PC-3 (cell line): ENCODE data around the gene DROSHA. TPM values are rescaled to one million over a fixed set of nuclear protein-coding genes. Genes with fewer than 3 reads are reported as not detected.

Experiments
- ATAC-seq: fragments of 200-7000 bp; cut with Tn5 transposase; 2 replicates; pipeline ENCODE4 v1.9.1; 2020; ENCODE audit warnings: mild to moderate bottlenecking, moderate library complexity
- BruUV-seq: library from RNA; stranded (reverse); fragments of 400-500 nt; replicated peaks from 2 replicates; lab custom pipeline; 2021; lab: Mats Ljungman, UMichigan
- CTCF ChIA-PET: fragments of 300-600 bp; sonication (Branson Sonifier 250); formaldehyde crosslinking; loops from one replicate; lab custom pipeline; 2022; ENCODE audit warnings: antibody characterized with exemption; lab: Charles Lee
- POLR2A ChIA-PET: fragments of 300-600 bp; sonication (Branson Sonifier 250); formaldehyde crosslinking; loops from one replicate; lab custom pipeline; 2022; ENCODE audit warnings: antibody characterized with exemption; ENCODE audit not compliant: unreplicated experiment; lab: Charles Lee
- DNase-seq: peaks from one replicate; pipeline ENCODE4 v3.0.0-alpha.2; 2015
- H2AFZ ChIP-seq: fragments of 300-600 bp; sonication (generic); 2 replicates; pipeline ENCODE4 v1.6.0; 2016; ENCODE audit warnings: antibody characterized with exemption, low read length
- H3F3A ChIP-seq: fragments of 300-600 bp; sonication (generic); one replicate; pipeline ENCODE4 v1.6.0; 2017; ENCODE audit warnings: antibody characterized with exemption, low read length, control low read depth, mild to moderate bottlenecking; ENCODE audit not compliant: unreplicated experiment
- H3K27ac ChIP-seq: fragments of 300-600 bp; sonication (generic); 2 replicates; pipeline ENCODE4 v1.5.1; 2016; ENCODE audit warnings: mild to moderate bottlenecking, low read length
- H3K27me3 ChIP-seq: fragments of 300-600 bp; sonication (generic); 2 replicates; pipeline ENCODE4 v1.6.1; 2016; ENCODE audit warnings: low read length, mixed read lengths
- H3K36me3 ChIP-seq: fragments of 300-600 bp; sonication (generic); 2 replicates; pipeline ENCODE4 v1.6.1; 2016; ENCODE audit warnings: low read depth, mixed run types, low read length, mixed read lengths
- H3K4me1 ChIP-seq: fragments of 300-600 bp; sonication (generic); 2 replicates; pipeline ENCODE4 v1.5.1; 2016; ENCODE audit warnings: low read length; ENCODE audit not compliant: insufficient read depth
- H3K4me2 ChIP-seq: fragments of 300-600 bp; sonication (generic); 2 replicates; pipeline ENCODE4 v1.6.0; 2016; ENCODE audit warnings: low read length
- H3K4me3 ChIP-seq: fragments of 300-600 bp; sonication (generic); 2 replicates; pipeline ENCODE4 v1.5.1; 2016; ENCODE audit warnings: mild to moderate bottlenecking, low read length, mixed read lengths
- H3K79me2 ChIP-seq: fragments of 300-600 bp; sonication (generic); 2 replicates; pipeline ENCODE4 v1.6.1; 2017; ENCODE audit warnings: low read length, mixed read lengths
- H3K9ac ChIP-seq: fragments of 300-600 bp; sonication (generic); 2 replicates; pipeline ENCODE4 v1.6.0; 2016; ENCODE audit warnings: mild to moderate bottlenecking, low read length
- H3K9me2 ChIP-seq: fragments of 300-600 bp; sonication (generic); replicated peaks from 2 replicates; pipeline ENCODE4 v1.6.1; 2016; ENCODE audit warnings: mixed run types, low read length, mixed read lengths
- H3K9me3 ChIP-seq: fragments of 300-600 bp; sonication (generic); 2 replicates; pipeline ENCODE4 v1.6.1; 2016; ENCODE audit warnings: low read length, mixed read lengths
- H4K20me1 ChIP-seq: fragments of 300-600 bp; sonication (generic); 2 replicates; pipeline ENCODE4 v1.6.1; 2016; ENCODE audit warnings: low read length, mixed read lengths
- CTCF ChIP-seq: fragments of 300-600 bp; sonication (generic); conservative IDR thresholded peaks from 2 replicates; pipeline ENCODE4 v1.5.1; 2017; ENCODE audit warnings: antibody characterized with exemption, low read depth, mild to moderate bottlenecking, low read length
- EZH2 ChIP-seq: fragments of 300-600 bp; sonication (generic); IDR thresholded peaks from one replicate; pipeline ENCODE4 v1.6.1; 2017; ENCODE audit warnings: antibody characterized with exemption, mild to moderate bottlenecking, low read length; ENCODE audit not compliant: unreplicated experiment
- EZH2phosphoT487 ChIP-seq: fragments of 300-600 bp; sonication (generic); IDR thresholded peaks from 2 replicates; pipeline ENCODE4 v1.6.1; 2018; ENCODE audit warnings: mild to moderate bottlenecking, antibody characterized with exemption, low read length, borderline replicate concordance
- intact Hi-C: fragments of 100-400 bp; cut with micrococcal nuclease; formaldehyde crosslinking; loops from 2 replicates; pipeline ENCODE4 v1.9.0; 2023
- total RNA-seq: library from RNA; depleted of rRNA; stranded (reverse); fragments of >200 nt; gene quantifications from 2 replicates; pipeline ENCODE4 v1.2.3, GENCODE V29; 2014

DROSHA gene
- total RNA-seq, 1 experiment from 2014 or later: 60.7 TPM

GRCh38 chr5:31487506-31487905 is 44.4 kb downstream of the DROSHA start:
- no peak overlapping the region for H3K4me3 ChIP-seq
- H3K79me2 ChIP-seq: no peaks in the 10 kb centered on the region
- H3K27ac ChIP-seq: no peak overlapping the region
- CTCF ChIA-PET: no interaction called here
- intact Hi-C loops: no loop called here
- no peaks in the 10 kb centered on the region for H3F3A ChIP-seq
- no peaks in the 10 kb centered on the region for H3K4me1 ChIP-seq
- ATAC-seq (no peak), DNase-seq (no peak)
- no peak overlapping the region for H2AFZ ChIP-seq
- TF ChIP-seq CTCF (no peak; the same call in 1 of the 2 replicates), EZH2phosphoT487 (no peak), EZH2 (no peak)
- no peaks in the 10 kb centered on the region for H3K9me3 ChIP-seq
- H3K9me2 ChIP-seq: no peaks in the 10 kb centered on the region
- H4K20me1 ChIP-seq: no peaks in the 10 kb centered on the region; the same call in 1 of the 2 replicates
- H3K36me3 ChIP-seq: peaks cover 35% of the 10 kb centered on the region
- no peak overlapping the region for H3K4me2 ChIP-seq
- no TSS peak for BruUV-seq
- POLR2A ChIA-PET: interaction anchor here (0.6 kb wide), 1 partner anchor 500 kb away, joined by 3 read pairs; no protein-coding TSS in a partner anchor
- no peaks in the 10 kb centered on the region for H3K27me3 ChIP-seq
- H3K9ac ChIP-seq: no peak overlapping the region

- no peak overlapping the region for H3K27ac ChIP-seq
- no peaks in the 10 kb centered on the region for H3K27me3 ChIP-seq
- intact Hi-C loops: no loop called here
- no peaks in the 10 kb centered on the region for H3K79me2 ChIP-seq
- H2AFZ ChIP-seq: no peak overlapping the region
- H3K36me3 ChIP-seq: peaks cover 33% of the 10 kb centered on the region
- no peaks in the 10 kb centered on the region for H3K9me3 ChIP-seq
- TF ChIP-seq EZH2phosphoT487 (no peak), EZH2 (no peak), CTCF (no peak)
- BruUV-seq: no TSS peak
- H3F3A ChIP-seq: no peaks in the 10 kb centered on the region
- H3K4me3 ChIP-seq: no peak overlapping the region
- CTCF ChIA-PET: no interaction called here
- no peak overlapping the region for H3K4me2 ChIP-seq
- ATAC-seq: no peak
- H3K9ac ChIP-seq: no peak overlapping the region
- H3K9me2 ChIP-seq: no peaks in the 10 kb centered on the region
- no peaks in the 10 kb centered on the region; the same call in 1 of the 2 replicates for H4K20me1 ChIP-seq
- POLR2A ChIA-PET: no interaction called here
- no peaks in the 10 kb centered on the region for H3K4me1 ChIP-seq
- DNase-seq: no peak
Observed at GRCh38 chr5:31486441-31486840, 45.5 kb downstream of the DROSHA start.

GRCh38 chr5:31485376-31486207 is 46.3 kb downstream of the DROSHA start:
- ChIA-PET CTCF (no interaction called here), POLR2A (no interaction called here)
- DNase-seq (no peak), ATAC-seq (no peak)
- TF ChIP-seq CTCF (no peak), EZH2phosphoT487 (no peak), EZH2 (no peak)
- Histone ChIP-seq H3K9ac (no peak overlapping the region), H3F3A (no peaks in the 10 kb centered on the region), H4K20me1 (no peaks in the 10 kb centered on the region; the same call in 1 of the 2 replicates), H3K4me2 (no peak overlapping the region), H3K9me2 (no peaks in the 10 kb centered on the region), H3K36me3 (peaks cover 29% of the 10 kb centered on the region), H3K27ac (no peak overlapping the region), H3K4me1 (no peaks in the 10 kb centered on the region), H3K9me3 (no peaks in the 10 kb centered on the region), H3K79me2 (no peaks in the 10 kb centered on the region), H3K4me3 (no peak overlapping the region), H3K27me3 (no peaks in the 10 kb centered on the region), H2AFZ (no peak overlapping the region)
- no TSS peak for BruUV-seq
- intact Hi-C loops: no loop called here
